SK-N-SH treated with all-trans-retinoic acid at 6 μM for 48 hours (cell line): Measurements from ENCODE around the gene TASOR2.

ENCODE experiments used
- ATAC-seq: fragments of 200-7000 bp; cut with Tn5 transposase; 3 replicates; pipeline ENCODE4 v1.9.1; 2020; ENCODE audit warnings: mild to moderate bottlenecking, moderate library complexity
- ARNTL ChIP-seq: fragments of 450-650 bp; formaldehyde crosslinking; IDR thresholded peaks from 2 replicates; pipeline ENCODE4 v1.5.0; 2020; ENCODE audit warnings: low read depth, mild to moderate bottlenecking, moderate library complexity, borderline replicate concordance
- CSDC2 ChIP-seq: fragments of 250-450 bp; sonication (Bioruptor Pico); IDR thresholded peaks from 2 replicates; pipeline ENCODE4 v1.5.0; 2020; ENCODE audit warnings: mild to moderate bottlenecking, moderate library complexity
- ISL1 ChIP-seq: fragments of 250-450 bp; sonication (Bioruptor Pico); IDR thresholded peaks from 2 replicates; pipeline ENCODE4 v2.1.2; 2022; ENCODE audit warnings: mild to moderate bottlenecking, moderate library complexity
- OSR1 ChIP-seq: fragments of 250-450 bp; sonication (Bioruptor Pico); IDR thresholded peaks from 2 replicates; pipeline ENCODE4 v1.8.0; 2022; ENCODE audit warnings: moderate library complexity, mild to moderate bottlenecking, inconsistent platforms
- SNAI2 ChIP-seq: fragments of 250-450 bp; sonication (Bioruptor Pico); IDR thresholded peaks from 2 replicates; pipeline ENCODE4 v1.5.0; 2020; ENCODE audit warnings: mild to moderate bottlenecking, moderate library complexity
- TCF4 ChIP-seq: fragments of 250-450 bp; sonication (Bioruptor Pico); IDR thresholded peaks from 2 replicates; pipeline ENCODE4 v1.8.0; 2021; ENCODE audit warnings: mild to moderate bottlenecking, moderate library complexity, borderline replicate concordance
- TOX ChIP-seq: fragments of 250-450 bp; sonication (Bioruptor Pico); IDR thresholded peaks from 2 replicates; pipeline ENCODE4 v1.8.0; 2021; ENCODE audit warnings: mild to moderate bottlenecking, moderate library complexity, borderline replicate concordance
- ZC3H10 ChIP-seq: fragments of 250-450 bp; sonication (Bioruptor Pico); IDR thresholded peaks from 2 replicates; pipeline ENCODE4 v1.5.1; 2021; ENCODE audit warnings: mild to moderate bottlenecking, moderate library complexity
- ZFP3 ChIP-seq: fragments of 250-450 bp; sonication (Bioruptor Pico); IDR thresholded peaks from 2 replicates; pipeline ENCODE4 v1.5.0; 2020; ENCODE audit warnings: mild to moderate bottlenecking, moderate library complexity
- ZFP30 ChIP-seq: fragments of 450-650 bp; formaldehyde crosslinking; IDR thresholded peaks from 2 replicates; pipeline ENCODE4 v1.5.0; 2022; ENCODE audit warnings: mild to moderate bottlenecking, moderate library complexity
- ZNF70 ChIP-seq: fragments of 450-650 bp; formaldehyde crosslinking; IDR thresholded peaks from 2 replicates; pipeline ENCODE4 v1.5.0; 2020; ENCODE audit warnings: mild to moderate bottlenecking, moderate library complexity
- ZNF8 ChIP-seq: fragments of 450-650 bp; formaldehyde crosslinking; IDR thresholded peaks from 2 replicates; pipeline ENCODE4 v1.5.0; 2020; ENCODE audit warnings: mild to moderate bottlenecking, moderate library complexity
- TF ChIP-seq, protein P1 (sequence below): fragments of 250-450 bp; sonication (Bioruptor Pico); IDR thresholded peaks from 2 replicates; pipeline ENCODE4 v1.8.0; 2021; ENCODE audit warnings: low read depth, mild to moderate bottlenecking, moderate library complexity, borderline replicate concordance
- TF ChIP-seq, protein P2 (sequence below): fragments of 250-450 bp; sonication (Bioruptor Pico); IDR thresholded peaks from 2 replicates; pipeline ENCODE4 v1.5.0; 2020; ENCODE audit warnings: mild to moderate bottlenecking, moderate library complexity
- TF ChIP-seq, protein P3 (sequence below): fragments of 250-450 bp; sonication (Bioruptor Pico); IDR thresholded peaks from 2 replicates; pipeline ENCODE4 v1.8.0; 2020; ENCODE audit warnings: mild to moderate bottlenecking, moderate library complexity, borderline replicate concordance
- TF ChIP-seq, protein P4 (sequence below): fragments of 250-450 bp; sonication (Bioruptor Pico); IDR thresholded peaks from 2 replicates; pipeline ENCODE4 v1.5.1; 2020; ENCODE audit warnings: low read depth, mild to moderate bottlenecking, moderate library complexity

Gene TASOR2

DNA sequence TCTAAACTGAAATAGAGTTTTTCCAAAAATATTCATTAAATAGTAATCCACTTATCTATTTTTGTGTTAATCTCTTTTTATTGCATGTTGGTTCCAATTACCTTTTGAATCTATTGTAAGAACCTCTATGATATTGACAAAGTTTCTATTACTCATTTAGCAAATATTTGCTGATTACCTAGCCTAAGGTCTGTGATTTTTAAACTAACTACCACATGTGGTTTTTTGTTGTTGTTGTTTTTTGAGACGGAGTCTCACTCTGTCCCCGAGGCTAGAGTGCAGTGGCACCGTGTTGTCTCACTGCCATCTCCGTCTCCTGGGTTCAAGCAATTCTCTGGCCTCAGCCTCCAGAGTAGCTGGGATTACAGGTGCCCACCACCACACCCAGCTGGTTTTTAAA is 16.2 kb upstream of the TASOR2 start:
- no peak for ATAC-seq
- TF ChIP-seq TOX (CRISPR knock-in tag) (no peak), ISL1 (CRISPR knock-in tag) (no peak)
- TF ChIP-seq, protein P1, sequence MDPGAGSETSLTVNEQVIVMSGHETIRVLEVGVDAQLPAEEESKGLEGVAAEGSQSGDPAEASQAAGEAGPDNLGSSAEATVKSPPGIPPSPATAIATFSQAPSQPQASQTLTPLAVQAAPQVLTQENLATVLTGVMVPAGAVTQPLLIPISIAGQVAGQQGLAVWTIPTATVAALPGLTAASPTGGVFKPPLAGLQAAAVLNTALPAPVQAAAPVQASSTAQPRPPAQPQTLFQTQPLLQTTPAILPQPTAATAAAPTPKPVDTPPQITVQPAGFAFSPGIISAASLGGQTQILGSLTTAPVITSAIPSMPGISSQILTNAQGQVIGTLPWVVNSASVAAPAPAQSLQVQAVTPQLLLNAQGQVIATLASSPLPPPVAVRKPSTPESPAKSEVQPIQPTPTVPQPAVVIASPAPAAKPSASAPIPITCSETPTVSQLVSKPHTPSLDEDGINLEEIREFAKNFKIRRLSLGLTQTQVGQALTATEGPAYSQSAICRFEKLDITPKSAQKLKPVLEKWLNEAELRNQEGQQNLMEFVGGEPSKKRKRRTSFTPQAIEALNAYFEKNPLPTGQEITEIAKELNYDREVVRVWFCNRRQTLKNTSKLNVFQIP = no peak

GRCh38 chr10:5669604-5670003 is 15.0 kb upstream of the TASOR2 start:
- no peak for TF ChIP-seq ZNF70 (CRISPR knock-in tag)
- TF ChIP-seq ZFP30 (CRISPR knock-in tag) = no peak
- no peak for TF ChIP-seq ZFP3 (CRISPR knock-in tag)
- no peak for TF ChIP-seq ISL1 (CRISPR knock-in tag)
- no peak for TF ChIP-seq TCF4 (CRISPR knock-in tag)
- TF ChIP-seq, protein P2, sequence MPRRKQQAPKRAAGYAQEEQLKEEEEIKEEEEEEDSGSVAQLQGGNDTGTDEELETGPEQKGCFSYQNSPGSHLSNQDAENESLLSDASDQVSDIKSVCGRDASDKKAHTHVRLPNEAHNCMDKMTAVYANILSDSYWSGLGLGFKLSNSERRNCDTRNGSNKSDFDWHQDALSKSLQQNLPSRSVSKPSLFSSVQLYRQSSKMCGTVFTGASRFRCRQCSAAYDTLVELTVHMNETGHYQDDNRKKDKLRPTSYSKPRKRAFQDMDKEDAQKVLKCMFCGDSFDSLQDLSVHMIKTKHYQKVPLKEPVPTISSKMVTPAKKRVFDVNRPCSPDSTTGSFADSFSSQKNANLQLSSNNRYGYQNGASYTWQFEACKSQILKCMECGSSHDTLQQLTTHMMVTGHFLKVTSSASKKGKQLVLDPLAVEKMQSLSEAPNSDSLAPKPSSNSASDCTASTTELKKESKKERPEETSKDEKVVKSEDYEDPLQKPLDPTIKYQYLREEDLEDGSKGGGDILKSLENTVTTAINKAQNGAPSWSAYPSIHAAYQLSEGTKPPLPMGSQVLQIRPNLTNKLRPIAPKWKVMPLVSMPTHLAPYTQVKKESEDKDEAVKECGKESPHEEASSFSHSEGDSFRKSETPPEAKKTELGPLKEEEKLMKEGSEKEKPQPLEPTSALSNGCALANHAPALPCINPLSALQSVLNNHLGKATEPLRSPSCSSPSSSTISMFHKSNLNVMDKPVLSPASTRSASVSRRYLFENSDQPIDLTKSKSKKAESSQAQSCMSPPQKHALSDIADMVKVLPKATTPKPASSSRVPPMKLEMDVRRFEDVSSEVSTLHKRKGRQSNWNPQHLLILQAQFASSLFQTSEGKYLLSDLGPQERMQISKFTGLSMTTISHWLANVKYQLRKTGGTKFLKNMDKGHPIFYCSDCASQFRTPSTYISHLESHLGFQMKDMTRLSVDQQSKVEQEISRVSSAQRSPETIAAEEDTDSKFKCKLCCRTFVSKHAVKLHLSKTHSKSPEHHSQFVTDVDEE (CRISPR knock-in tag) = no peak
- TF ChIP-seq, protein P3, sequence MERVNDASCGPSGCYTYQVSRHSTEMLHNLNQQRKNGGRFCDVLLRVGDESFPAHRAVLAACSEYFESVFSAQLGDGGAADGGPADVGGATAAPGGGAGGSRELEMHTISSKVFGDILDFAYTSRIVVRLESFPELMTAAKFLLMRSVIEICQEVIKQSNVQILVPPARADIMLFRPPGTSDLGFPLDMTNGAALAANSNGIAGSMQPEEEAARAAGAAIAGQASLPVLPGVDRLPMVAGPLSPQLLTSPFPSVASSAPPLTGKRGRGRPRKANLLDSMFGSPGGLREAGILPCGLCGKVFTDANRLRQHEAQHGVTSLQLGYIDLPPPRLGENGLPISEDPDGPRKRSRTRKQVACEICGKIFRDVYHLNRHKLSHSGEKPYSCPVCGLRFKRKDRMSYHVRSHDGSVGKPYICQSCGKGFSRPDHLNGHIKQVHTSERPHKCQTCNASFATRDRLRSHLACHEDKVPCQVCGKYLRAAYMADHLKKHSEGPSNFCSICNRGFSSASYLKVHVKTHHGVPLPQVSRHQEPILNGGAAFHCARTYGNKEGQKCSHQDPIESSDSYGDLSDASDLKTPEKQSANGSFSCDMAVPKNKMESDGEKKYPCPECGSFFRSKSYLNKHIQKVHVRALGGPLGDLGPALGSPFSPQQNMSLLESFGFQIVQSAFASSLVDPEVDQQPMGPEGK (CRISPR knock-in tag) = no peak
- TF ChIP-seq ARNTL (CRISPR knock-in tag) = no peak
- no peak for TF ChIP-seq ZC3H10 (CRISPR knock-in tag)
- TF ChIP-seq, protein P4, sequence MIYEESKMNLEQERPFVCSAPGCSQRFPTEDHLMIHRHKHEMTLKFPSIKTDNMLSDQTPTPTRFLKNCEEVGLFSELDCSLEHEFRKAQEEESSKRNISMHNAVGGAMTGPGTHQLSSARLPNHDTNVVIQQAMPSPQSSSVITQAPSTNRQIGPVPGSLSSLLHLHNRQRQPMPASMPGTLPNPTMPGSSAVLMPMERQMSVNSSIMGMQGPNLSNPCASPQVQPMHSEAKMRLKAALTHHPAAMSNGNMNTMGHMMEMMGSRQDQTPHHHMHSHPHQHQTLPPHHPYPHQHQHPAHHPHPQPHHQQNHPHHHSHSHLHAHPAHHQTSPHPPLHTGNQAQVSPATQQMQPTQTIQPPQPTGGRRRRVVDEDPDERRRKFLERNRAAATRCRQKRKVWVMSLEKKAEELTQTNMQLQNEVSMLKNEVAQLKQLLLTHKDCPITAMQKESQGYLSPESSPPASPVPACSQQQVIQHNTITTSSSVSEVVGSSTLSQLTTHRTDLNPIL (CRISPR knock-in tag) = no peak
- no peak for ATAC-seq

DNA sequence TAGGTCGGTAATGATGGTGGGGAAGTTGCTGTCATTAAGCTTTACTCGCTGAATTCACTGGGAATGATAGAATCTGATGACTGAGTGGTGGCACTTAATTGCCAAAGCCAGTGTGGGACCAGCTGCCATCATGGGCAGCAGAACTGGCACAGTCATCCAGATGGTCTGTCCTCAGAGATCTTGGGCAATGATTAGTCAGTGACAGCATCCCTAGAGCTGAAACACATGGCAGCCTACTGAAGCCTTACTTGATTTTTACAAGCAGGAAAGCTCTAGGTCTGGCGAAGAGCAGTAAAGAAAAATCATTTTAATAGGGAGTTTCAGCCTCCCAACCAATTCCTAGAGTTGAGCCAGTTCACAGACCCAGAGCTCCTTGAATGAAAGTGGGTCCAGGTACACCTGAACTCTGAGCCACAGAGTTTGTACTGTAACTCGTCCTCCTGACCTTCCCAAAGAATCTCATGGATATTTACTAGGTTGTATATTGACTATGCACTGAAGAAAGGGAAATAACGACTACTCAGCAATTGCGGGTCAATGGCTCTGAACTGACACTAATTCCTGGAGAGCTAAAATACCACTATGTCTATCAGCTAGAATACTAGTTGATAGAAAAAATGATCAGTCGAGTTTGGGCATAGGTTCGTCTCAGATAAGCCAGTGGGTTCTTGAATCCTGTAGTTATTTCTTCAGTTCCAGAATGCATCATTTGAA is 13.8 kb upstream of the TASOR2 start:
- no peak for TF ChIP-seq TCF4 (CRISPR knock-in tag)
- no peak for TF ChIP-seq ARNTL (CRISPR knock-in tag)
- ATAC-seq = no peak

- ATAC-seq = no peak
- TF ChIP-seq CSDC2 (CRISPR knock-in tag) = no peak
- no peak for TF ChIP-seq OSR1 (CRISPR knock-in tag)
- no peak for TF ChIP-seq ZNF8 (CRISPR knock-in tag)
- TF ChIP-seq, all 23 proteins: peak for 0
Measured at GRCh38 chr10:5678397-5679036, 6.1 kb upstream of the TASOR2 start.

- TF ChIP-seq SNAI2 (CRISPR knock-in tag) (no peak), ZNF8 (CRISPR knock-in tag) (no peak), ARNTL (CRISPR knock-in tag) (no peak), ZNF70 (CRISPR knock-in tag) (no peak), TOX (CRISPR knock-in tag) (no peak), ZFP3 (CRISPR knock-in tag) (no peak)
- TF ChIP-seq, protein P4 (CRISPR knock-in tag) = no peak
- TF ChIP-seq, protein P3 (CRISPR knock-in tag) = no peak
- ATAC-seq = no peak
Measured at GRCh38 chr10:5679037-5679435, 5.6 kb upstream of the TASOR2 start.
